ENCODE measurements around the gene CR1.
"Not testable (repeated sequence)": the region's sequence is repeated elsewhere in the genome, so short reads cannot be mapped to it uniquely, and the experiment has no call there.

The CR1 gene

GRCh38 chr1:207626972-207627337 is 131.0 kb downstream of the CR1 start:
- Histone ChIP-seq H3K9me3 (ENCODE audit: low read length) (no peaks in the 10 kb centered on the region), H3K4me1 (ENCODE audit: insufficient read depth, low read length) (no peaks in the 10 kb centered on the region), H3K4me3 (ENCODE audit: low read length) (no peak overlapping the region), H3K27me3 (ENCODE audit: insufficient read depth, low read length) (peaks cover 7% of the 10 kb centered on the region), H2AFZ (ENCODE audit: low read depth, low read length) (no peak overlapping the region), H3K36me3 (ENCODE audit: insufficient read depth, low read length) (no peaks in the 10 kb centered on the region)

DNA sequence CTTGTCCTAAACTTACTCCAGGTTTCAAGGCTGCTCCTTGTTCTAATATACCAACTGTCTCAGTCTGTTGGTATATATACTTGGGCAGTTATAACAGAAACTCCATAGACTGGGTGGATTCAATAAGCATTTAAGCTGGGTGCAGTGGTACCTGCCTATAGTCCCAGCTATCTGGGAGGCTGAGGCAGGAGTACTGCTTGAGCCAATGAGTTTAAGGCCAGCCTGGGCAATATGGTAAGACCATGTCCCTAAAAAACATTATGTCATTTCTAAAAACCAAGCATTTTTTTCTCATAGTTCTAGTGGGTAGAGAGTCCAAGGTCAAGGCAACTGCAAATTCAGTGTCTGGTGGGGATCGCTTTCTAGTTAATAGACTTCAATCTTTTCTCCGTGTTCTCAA is 131.5 kb downstream of the CR1 start:
- H3K4me1 ChIP-seq (ENCODE audit: insufficient read depth, low read length) = no peaks in the 10 kb centered on the region
- no peak overlapping the region for H2AFZ ChIP-seq (ENCODE audit: low read depth, low read length)
- peaks cover 7% of the 10 kb centered on the region for H3K27me3 ChIP-seq (ENCODE audit: insufficient read depth, low read length)
- no peaks in the 10 kb centered on the region for H3K9me3 ChIP-seq (ENCODE audit: low read length)
- no peak overlapping the region for H3K4me3 ChIP-seq (ENCODE audit: low read length)
- no peaks in the 10 kb centered on the region for H3K36me3 ChIP-seq (ENCODE audit: insufficient read depth, low read length)

- Histone ChIP-seq H3K36me3 (ENCODE audit: insufficient read depth, low read length) (no peaks in the 10 kb centered on the region), H3K9me3 (ENCODE audit: low read length) (no peaks in the 10 kb centered on the region)
Measured at GRCh38 chr1:207628776-207629175, 132.8 kb downstream of the CR1 start.

GRCh38 chr1:207631137-207631536 is 135.2 kb downstream of the CR1 start:
- H3K27me3 ChIP-seq (ENCODE audit: insufficient read depth, low read length) = peaks cover 7% of the 10 kb centered on the region
- H2AFZ ChIP-seq (ENCODE audit: low read depth, low read length) = no peak overlapping the region
- H3K4me1 ChIP-seq (ENCODE audit: insufficient read depth, low read length) = no peaks in the 10 kb centered on the region
- H3K4me3 ChIP-seq (ENCODE audit: low read length) = no peak overlapping the region
- no peaks in the 10 kb centered on the region for H3K9me3 ChIP-seq (ENCODE audit: low read length)
- H3K36me3 ChIP-seq (ENCODE audit: insufficient read depth, low read length) = no peaks in the 10 kb centered on the region

More at GRCh38 chr1:207628776-207629175, 132.8 kb downstream of the CR1 start:
- Histone ChIP-seq H3K4me3 (ENCODE audit: low read length) (no peak overlapping the region), H2AFZ (ENCODE audit: low read depth, low read length) (no peak overlapping the region), H3K27me3 (ENCODE audit: insufficient read depth, low read length) (peaks cover 7% of the 10 kb centered on the region), H3K4me1 (ENCODE audit: insufficient read depth, low read length) (no peaks in the 10 kb centered on the region)

DNA sequence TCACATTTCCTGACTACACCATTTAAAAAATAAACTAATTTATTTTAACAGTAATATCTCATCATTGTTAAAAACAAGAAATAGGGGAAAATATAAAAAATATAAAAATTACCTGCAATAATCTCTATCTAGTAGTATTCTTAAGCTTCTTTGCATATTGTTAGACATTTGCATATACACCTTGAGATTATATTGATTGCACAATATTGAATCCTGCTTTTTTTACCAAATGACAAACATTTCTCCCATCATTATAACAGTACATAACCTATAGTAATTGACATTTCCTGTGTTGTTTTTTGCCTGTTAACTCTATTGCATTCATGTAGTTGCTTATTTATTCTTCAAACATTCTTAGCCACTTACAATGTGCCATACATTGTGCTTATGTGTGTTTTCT is 137.3 kb downstream of the CR1 start:
- no peaks in the 10 kb centered on the region for H3K36me3 ChIP-seq (ENCODE audit: insufficient read depth, low read length)
- H2AFZ ChIP-seq (ENCODE audit: low read depth, low read length) = no peak overlapping the region
- H3K9me3 ChIP-seq (ENCODE audit: low read length) = no peaks in the 10 kb centered on the region
- peaks cover 5% of the 10 kb centered on the region for H3K27me3 ChIP-seq (ENCODE audit: insufficient read depth, low read length)
- no peaks in the 10 kb centered on the region for H3K4me1 ChIP-seq (ENCODE audit: insufficient read depth, low read length)
- H3K4me3 ChIP-seq (ENCODE audit: low read length) = no peak overlapping the region

DNA sequence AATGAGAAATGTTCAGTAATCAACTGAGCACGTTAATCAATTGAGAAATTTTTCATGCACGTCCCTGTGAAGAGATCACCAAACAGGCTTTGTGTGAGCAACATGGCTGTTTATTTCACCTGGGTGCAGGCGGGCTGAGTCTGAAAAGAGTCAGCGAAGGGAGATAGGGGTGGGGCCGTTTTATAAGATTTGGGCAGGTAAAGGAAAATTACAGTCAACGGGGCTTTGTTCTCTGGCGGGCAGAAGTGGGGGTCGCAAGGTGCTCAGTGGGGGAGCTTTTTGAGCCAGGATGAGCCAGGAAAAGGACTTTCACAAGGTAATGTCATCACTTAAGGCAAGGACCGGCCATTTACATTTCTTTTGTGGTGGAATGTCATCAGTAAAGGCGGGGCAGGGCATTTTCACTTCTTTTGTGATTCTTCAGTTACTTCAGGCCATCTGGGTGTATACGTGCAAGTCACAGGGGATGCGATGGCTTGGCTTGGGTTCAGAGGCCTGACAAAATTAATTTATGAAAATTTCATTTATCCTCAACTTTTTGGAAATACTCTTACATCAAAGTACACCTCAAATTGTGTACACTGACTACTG is 137.8 kb downstream of the CR1 start:
- H2AFZ ChIP-seq (ENCODE audit: low read depth, low read length); H3K9me3 ChIP-seq (ENCODE audit: low read length); H3K4me3 ChIP-seq (ENCODE audit: low read length); H3K4me1 ChIP-seq (ENCODE audit: insufficient read depth, low read length); H3K27me3 ChIP-seq (ENCODE audit: insufficient read depth, low read length); H3K36me3 ChIP-seq (ENCODE audit: insufficient read depth, low read length): not testable (repeated sequence)

DNA sequence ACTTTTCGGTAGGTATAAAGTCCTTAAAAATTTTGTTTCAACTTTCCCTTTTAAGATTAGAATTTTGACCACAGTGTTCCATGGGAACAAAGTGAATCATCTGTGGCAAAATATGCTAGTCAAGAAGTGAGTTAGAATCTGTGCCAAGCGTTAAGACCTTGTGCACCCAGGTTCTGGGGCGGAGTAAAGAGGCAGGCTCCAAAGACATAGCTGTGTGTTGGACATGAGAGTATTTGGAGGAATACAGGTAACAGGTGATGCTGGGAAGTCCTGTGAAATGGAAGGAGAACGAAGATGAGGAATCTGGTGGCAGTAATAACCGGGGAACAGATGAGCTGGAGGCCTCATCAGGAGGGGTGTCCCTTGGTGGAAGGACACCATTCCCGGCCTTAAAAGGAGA is 138.3 kb downstream of the CR1 start:
- H3K27me3 ChIP-seq (ENCODE audit: insufficient read depth, low read length); H2AFZ ChIP-seq (ENCODE audit: low read depth, low read length); H3K36me3 ChIP-seq (ENCODE audit: insufficient read depth, low read length); H3K4me3 ChIP-seq (ENCODE audit: low read length); H3K9me3 ChIP-seq (ENCODE audit: low read length); H3K4me1 ChIP-seq (ENCODE audit: insufficient read depth, low read length): not testable (repeated sequence)

- not testable (repeated sequence) for H3K27me3 ChIP-seq (ENCODE audit: insufficient read depth, low read length); H3K36me3 ChIP-seq (ENCODE audit: insufficient read depth, low read length); H3K4me1 ChIP-seq (ENCODE audit: insufficient read depth, low read length); H3K4me3 ChIP-seq (ENCODE audit: low read length); H3K9me3 ChIP-seq (ENCODE audit: low read length); H2AFZ ChIP-seq (ENCODE audit: low read depth, low read length)
Measured at GRCh38 chr1:207635569-207636186, 139.7 kb downstream of the CR1 start.

- H3K4me1 ChIP-seq (ENCODE audit: insufficient read depth, low read length); H2AFZ ChIP-seq (ENCODE audit: low read depth, low read length); H3K4me3 ChIP-seq (ENCODE audit: low read length); H3K9me3 ChIP-seq (ENCODE audit: low read length); H3K27me3 ChIP-seq (ENCODE audit: insufficient read depth, low read length); H3K36me3 ChIP-seq (ENCODE audit: insufficient read depth, low read length): not testable (repeated sequence)
Measured at GRCh38 chr1:207638487-207639145, 142.7 kb downstream of the CR1 start.

- H2AFZ ChIP-seq (ENCODE audit: low read depth, low read length); H3K9me3 ChIP-seq (ENCODE audit: low read length); H3K4me3 ChIP-seq (ENCODE audit: low read length); H3K4me1 ChIP-seq (ENCODE audit: insufficient read depth, low read length); H3K36me3 ChIP-seq (ENCODE audit: insufficient read depth, low read length); H3K27me3 ChIP-seq (ENCODE audit: insufficient read depth, low read length): not testable (repeated sequence)
Measured at GRCh38 chr1:207639362-207639761, 143.4 kb downstream of the CR1 start.

GRCh38 chr1:207644166-207644851 is 148.4 kb downstream of the CR1 start:
- H2AFZ ChIP-seq (ENCODE audit: low read depth, low read length) = no peak overlapping the region
- H3K27me3 ChIP-seq (ENCODE audit: insufficient read depth, low read length) = no peaks in the 10 kb centered on the region

DNA sequence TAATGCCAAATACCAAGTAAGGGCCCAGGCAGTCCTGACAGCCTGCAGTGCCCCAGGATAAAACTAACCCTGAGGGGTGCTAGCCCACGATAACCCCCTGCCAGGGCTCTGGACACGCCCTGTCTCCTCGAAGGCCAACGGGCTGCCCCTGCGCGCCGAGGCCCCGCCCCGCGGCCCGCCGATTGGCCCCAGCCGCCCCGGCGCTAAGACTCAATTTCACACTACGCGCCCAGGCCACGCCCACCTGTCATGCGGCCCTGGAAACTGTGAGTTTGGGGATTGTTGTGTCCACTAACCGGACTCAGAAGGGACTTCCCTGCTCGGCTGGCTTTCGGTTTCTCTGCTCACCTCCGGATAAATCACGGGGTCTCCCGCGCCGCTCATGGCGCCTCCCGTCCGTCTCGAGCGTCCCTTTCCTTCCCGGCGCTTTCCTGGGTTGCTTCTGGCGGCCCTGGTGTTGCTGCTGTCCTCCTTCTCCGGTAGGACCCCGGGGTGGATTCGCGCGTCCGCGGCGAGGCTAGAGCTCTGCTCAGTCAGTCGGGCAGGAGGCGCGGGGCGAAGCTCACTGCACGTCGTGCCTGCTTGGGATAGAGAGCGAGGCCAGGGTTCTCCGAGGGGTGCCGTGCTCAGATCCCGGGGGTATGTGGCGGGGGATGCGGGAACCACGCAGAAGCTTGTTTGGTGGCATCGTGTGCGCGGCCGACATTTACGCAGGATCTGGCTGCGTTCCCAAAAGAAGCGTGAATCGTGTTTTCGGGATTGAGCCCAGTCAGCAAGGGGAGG is 149.1 kb downstream of the CR1 start, which contains the start of gene CR1L:
Gene CR1L (plus strand): TSS at position 282 of the 783 bp plus-strand sequence. CDS start 101 bp downstream, at position 383.
- Histone ChIP-seq H3K27me3 (ENCODE audit: insufficient read depth, low read length) (no peaks in the 10 kb centered on the region), H3K4me3 (ENCODE audit: low read length) (no peak within 1 kb of the TSS), H2AFZ (ENCODE audit: low read depth, low read length) (no peak within 1 kb of the TSS), H3K36me3 (ENCODE audit: insufficient read depth, low read length) (no peaks in the 10 kb centered on the region), H3K9me3 (ENCODE audit: low read length) (no peaks in the 10 kb centered on the region), H3K4me1 (ENCODE audit: insufficient read depth, low read length) (no peaks in the 10 kb centered on the region)

More at GRCh38 chr1:207644166-207644851, 148.4 kb downstream of the CR1 start:
- Histone ChIP-seq H3K9me3 (ENCODE audit: low read length) (no peaks in the 10 kb centered on the region), H3K36me3 (ENCODE audit: insufficient read depth, low read length) (no peaks in the 10 kb centered on the region), H3K4me1 (ENCODE audit: insufficient read depth, low read length) (no peaks in the 10 kb centered on the region), H3K4me3 (ENCODE audit: low read length) (no peak overlapping the region)

DNA sequence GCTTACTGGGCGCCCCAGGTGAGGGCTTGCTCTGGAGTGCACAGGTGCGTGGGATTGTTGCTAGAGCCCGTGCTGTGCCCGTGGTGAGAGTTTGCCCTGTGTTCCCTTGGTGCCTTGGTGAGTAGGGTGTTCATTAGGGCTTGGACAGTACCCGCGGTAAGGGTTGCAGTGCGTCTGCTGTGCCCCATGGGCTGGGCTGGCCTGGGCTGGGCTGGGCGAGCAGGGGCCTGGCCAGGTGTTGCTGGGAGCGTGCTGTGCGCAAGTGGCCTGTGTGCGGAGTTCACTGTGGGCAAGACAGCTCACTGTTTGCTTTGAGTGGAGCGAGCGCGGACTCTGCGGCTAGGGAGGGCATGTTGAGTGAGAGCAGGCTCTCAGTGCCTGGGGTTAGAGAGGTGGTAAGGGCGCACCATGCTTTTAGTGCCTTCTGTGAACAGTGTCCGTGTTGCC is 149.7 kb downstream of the CR1 start:
- Histone ChIP-seq H2AFZ (ENCODE audit: low read depth, low read length) (no peak overlapping the region), H3K4me1 (ENCODE audit: insufficient read depth, low read length) (no peaks in the 10 kb centered on the region), H3K27me3 (ENCODE audit: insufficient read depth, low read length) (no peaks in the 10 kb centered on the region), H3K9me3 (ENCODE audit: low read length) (no peaks in the 10 kb centered on the region), H3K4me3 (ENCODE audit: low read length) (no peak overlapping the region), H3K36me3 (ENCODE audit: insufficient read depth, low read length) (no peaks in the 10 kb centered on the region)

Data from neuron (in vitro differentiated cells).